ENCODE data around the gene PFAS.

DNA sequence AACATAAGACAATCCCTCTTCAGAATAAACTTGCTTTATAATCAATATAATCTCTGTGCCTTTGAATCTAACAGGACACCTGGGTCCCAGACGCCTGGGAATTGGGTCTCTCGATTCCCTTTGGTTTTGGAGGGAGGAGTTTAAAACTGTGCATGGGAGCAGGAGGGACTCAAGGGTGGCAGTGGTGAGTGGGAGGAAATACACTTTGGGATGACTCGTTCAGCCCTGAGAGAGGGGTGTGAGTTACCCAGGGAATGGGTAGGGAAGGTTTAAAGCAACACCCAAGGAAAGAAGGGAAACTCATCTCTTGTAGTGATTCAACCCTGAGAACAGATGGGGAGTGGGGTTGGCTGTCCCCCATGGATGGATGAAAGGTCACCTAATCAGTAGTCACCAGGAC lies 41.0 kb downstream of the PFAS start:
- TF ChIP-seq CTCF (IDR thresholded peaks at IDR 0.05) (no peak), EZH2phosphoT487 (IDR thresholded peaks at IDR 0.05) (no peak), EZH2 (IDR thresholded peaks at IDR 0.05) (no peak)

Data from neural progenitor cell (in vitro differentiated cells).